Right lobe of liver (tissue), 6 donors: ENCODE data around the gene FOLH1. TPM values are rescaled to one million over a fixed set of nuclear protein-coding genes. Genes with fewer than 3 reads are reported as not detected.
"Not testable (repeated sequence)": the region's sequence is repeated elsewhere in the genome, so short reads cannot be mapped to it uniquely, and the experiment has no call there.

Experiments
- ATAC-seq, 4 donors: fragments of 200-7000 bp; cut with Tn5 transposase; one replicate each; pipeline ENCODE4 v1.9.1; 2020; ENCODE audit warnings: mild to moderate bottlenecking in 4 of 4, moderate library complexity in 4 of 4
- DNase-seq, 3 donors: peaks; one replicate each; pipeline ENCODE4 v3.0.0-alpha.2; 2020
- H3K27ac ChIP-seq, 3 donors: fragments of 200-600 bp; one replicate each; pipeline ENCODE4 v1.8.0; 2022
- H3K27me3 ChIP-seq, 2 donors: fragments of 200-600 bp; one replicate each; pipeline ENCODE4 v1.8.0; 2022
- H3K36me3 ChIP-seq, 4 donors: fragments of 200-600 bp; sonication (generic) in 1 of 4; one replicate each; pipeline versions ENCODE4 v1.5.1 to v1.8.0; 2017 to 2022; ENCODE audit warnings: control low read depth in 1 of 4
- H3K4me1 ChIP-seq, 4 donors: fragments of 200-600 bp; sonication (generic) in 1 of 4; one replicate each; pipeline versions ENCODE4 v1.5.1 to v1.8.0; 2017 to 2022; ENCODE audit warnings: control low read depth in 1 of 4
- H3K4me3 ChIP-seq, 3 donors: fragments of 200-600 bp; one replicate each; pipeline ENCODE4 v1.8.0; 2022
- H3K9me3 ChIP-seq, 4 donors: fragments of 200-600 bp; sonication (generic) in 1 of 4; one replicate each; pipeline versions ENCODE4 v1.5.1 to v1.8.0; 2017 to 2022; ENCODE audit warnings: control low read depth in 1 of 4
- CTCF ChIP-seq, 4 donors: fragments of 200-600 bp in 3 of 4; fragments of 450-650 bp in 1 of 4; IDR thresholded peaks; one replicate each; pipeline versions ENCODE4 v1.5.1 to v1.8.0; 2016 to 2022; ENCODE audit warnings: antibody characterized with exemption in 4 of 4, mild to moderate bottlenecking in 2 of 4
- POLR2A ChIP-seq: fragments of 450-650 bp; IDR thresholded peaks from one replicate; pipeline ENCODE4 v1.6.1; 2017; ENCODE audit warnings: antibody characterized with exemption, mild to moderate bottlenecking
- WGBS: methylation state at CpG from one replicate; pipeline ENCODE4 v1.1.6; 2018; ENCODE audit warnings: low coverage, low lambda C conversion rate; ENCODE audit not compliant: insufficient coverage; ENCODE audit errors: missing lambda C conversion rate; 5-methylcytosine and 5-hydroxymethylcytosine counted together
- intact Hi-C, 2 donors: fragments of 100-400 bp; cut with DNase I; formaldehyde crosslinking; loops; one replicate each; pipeline versions ENCODE4 v1.11.2 to v1.14.1; 2022
- total RNA-seq, 6 experiments: library from RNA; depleted of rRNA in 2 of 6; stranded (reverse); fragments of >200 nt in 2 of 6; fragmentation: NEBNext Ultra II Directional in 3 of 6; extraction: Animal tissue kit (Norgen Biotek cat#: 25700) in 3 of 6; gene quantifications; one replicate each; pipeline versions ENCODE4 v1.1.0 to v1.2.4, GENCODE V29; 2016 to 2023
- donor health status: DM: no; HTN: yes; CAD: no.
- donor health status: DM: no; HTN: no; CAD: no.
- donor health status: DM: no; HTN: no; CAD: no.
- donor health status: DM: no; HTN: yes; CAD: no.
- donor health status: DM: no; HTN: yes; CAD: no.

Gene FOLH1
- total RNA-seq, 6 experiments from 2014 or later: 6.2 to 24.2 (median 17.6) TPM

DNA sequence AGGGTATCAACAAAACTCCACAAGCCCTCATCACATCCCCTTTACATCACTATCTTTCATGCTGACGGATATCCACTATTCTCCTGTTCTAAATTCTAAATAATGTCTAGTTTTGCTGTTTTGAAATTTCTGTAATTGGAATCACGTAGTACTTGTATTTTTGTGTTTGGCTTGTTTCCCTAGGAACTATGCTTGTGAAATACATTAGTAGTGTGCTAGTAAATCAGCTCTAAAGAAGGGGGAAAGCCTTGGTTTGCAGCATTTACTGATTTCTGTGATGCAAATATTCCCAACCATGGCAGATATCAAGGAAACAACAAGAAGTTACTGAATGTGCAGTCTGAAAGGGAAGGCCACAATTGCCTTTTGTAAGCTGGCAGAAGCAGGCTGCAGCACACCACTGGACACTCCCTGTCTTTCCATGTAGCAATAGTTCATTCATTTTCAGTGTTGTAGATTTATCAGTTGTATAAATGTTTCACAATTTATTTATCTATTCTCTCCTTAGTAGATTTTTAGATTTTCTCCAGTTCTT is 4.7 kb upstream of the FOLH1 start:
- Histone ChIP-seq H3K9me3 (no peaks in the 10 kb centered on the region), H3K27me3 (no peaks in the 10 kb centered on the region), H3K27ac (no peak overlapping the region), H3K4me3 (no peak overlapping the region), H3K36me3 (no peaks in the 10 kb centered on the region), H3K4me1 (no peaks in the 10 kb centered on the region)
- ATAC-seq (no peak), DNase-seq (no peak)
- WGBS: 50% methylated on average over 2 of the region's 2 CpGs
- intact Hi-C loops: no loop called here
- no peak for TF ChIP-seq POLR2A

GRCh38 chr11:49206999-49207398 is 1.4 kb downstream of the FOLH1 start:
- ATAC-seq, H3K27me3 ChIP-seq, H3K4me1 ChIP-seq, intact Hi-C loops, H3K36me3 ChIP-seq, H3K9me3 ChIP-seq, DNase-seq: not testable (repeated sequence)
- 50% methylated on average over 6 of the region's 6 CpGs for WGBS
- Histone ChIP-seq H3K4me3 (peak overlapping the region in 1 of 3 donors; percentile 72), H3K27ac (peak overlapping the region in 1 of 3 donors; percentile 93)

DNA sequence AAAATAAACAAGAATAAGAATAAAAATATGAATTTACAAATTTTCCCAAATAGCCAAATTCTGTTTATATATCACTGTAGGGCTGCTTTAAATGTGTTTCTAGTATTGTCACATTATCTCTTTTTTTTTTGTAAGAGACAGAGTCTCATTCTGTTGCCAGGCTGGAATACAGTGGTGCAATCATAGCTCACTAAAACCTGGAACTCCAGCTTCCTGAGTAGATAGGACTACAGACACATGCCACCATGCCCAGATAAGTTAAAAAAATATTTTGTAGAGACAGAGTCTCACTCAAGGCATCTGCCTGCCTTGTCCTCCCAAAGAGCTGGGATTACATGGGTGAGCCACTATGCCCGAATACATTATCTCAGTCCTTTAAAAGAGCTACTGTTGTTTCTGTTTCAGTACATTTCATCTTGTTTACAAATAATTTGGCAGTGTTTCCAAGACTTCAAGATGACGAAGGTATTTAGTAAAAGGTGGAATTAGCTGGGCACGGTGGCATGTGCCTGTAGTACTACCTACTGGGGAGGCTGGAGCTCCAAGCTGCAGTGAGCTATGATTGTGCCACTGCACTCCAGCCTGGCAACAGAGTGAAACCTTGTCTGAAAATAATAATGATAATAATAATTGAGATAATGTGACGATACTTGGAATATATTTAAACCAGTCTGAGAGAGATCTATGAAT is 6.0 kb downstream of the FOLH1 start:
- WGBS: 32% methylated on average over 4 of the region's 4 CpGs
- H3K27me3 ChIP-seq: no peaks in the 10 kb centered on the region
- H3K36me3 ChIP-seq: no peaks in the 10 kb centered on the region
- peaks cover 0 to 12% (median 5%) of the 10 kb centered on the region in 4 donors for H3K4me1 ChIP-seq
- peak overlapping the region in 2 of 3 donors; percentile 1 to 41 for H3K27ac ChIP-seq
- intact Hi-C loops: no loop called here
- H3K9me3 ChIP-seq: no peaks in the 10 kb centered on the region
- DNase-seq (no peak), ATAC-seq (peak; percentile 76 to 85 (median 81))
- TF ChIP-seq CTCF (IDR thresholded peaks at IDR 0.05) (no peak), POLR2A (no peak)
- H3K4me3 ChIP-seq: no peak overlapping the region

DNA sequence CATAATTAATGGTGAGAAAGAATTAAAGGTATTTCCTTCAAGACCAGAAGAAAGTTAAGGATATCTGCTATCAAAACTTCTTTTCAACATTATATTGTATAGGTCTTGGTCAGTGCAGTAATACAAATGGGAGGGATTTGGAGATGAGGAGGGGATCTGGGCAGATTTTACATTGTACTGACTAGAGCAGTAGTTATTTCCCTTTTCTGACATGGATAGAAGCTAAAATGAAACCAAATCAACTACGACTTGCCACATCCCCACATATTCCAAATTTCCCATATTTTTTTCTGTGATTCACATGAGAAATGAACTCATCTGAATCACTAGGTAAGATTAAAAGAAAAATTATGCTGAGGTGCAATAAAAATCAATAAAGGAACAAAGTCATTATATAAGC is 11.6 kb downstream of the FOLH1 start:
- DNase-seq, H3K27me3 ChIP-seq, H3K36me3 ChIP-seq, H3K9me3 ChIP-seq, intact Hi-C loops, H3K4me1 ChIP-seq, H3K27ac ChIP-seq: not testable (repeated sequence)
- peak; percentile 45 to 79 (median 64) for ATAC-seq
- 11% methylated on average over 1 of the region's 1 CpG for WGBS
- peak overlapping the region in 2 of 3 donors; percentile 5 to 21 for H3K4me3 ChIP-seq

DNA sequence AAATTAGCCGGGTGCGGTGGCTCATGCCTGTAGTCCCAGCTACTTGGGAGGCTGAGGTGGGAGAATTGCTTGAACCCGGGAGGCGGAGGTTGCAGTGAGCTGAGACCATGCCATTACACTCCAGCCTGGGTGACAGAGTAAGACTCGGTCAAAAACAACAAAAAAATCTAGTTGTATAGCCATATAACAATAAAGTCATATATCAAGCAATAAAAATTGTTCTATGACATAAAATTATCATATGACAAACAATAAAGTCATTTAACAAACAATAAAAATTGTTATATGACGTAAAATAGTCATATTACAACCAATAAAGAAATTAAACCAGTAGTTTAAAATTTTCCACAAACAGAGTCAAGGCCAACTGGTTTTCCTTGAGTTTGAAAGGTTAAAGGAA is 12.4 kb downstream of the FOLH1 start:
- H3K4me3 ChIP-seq, ATAC-seq, H3K9me3 ChIP-seq, H3K27ac ChIP-seq, DNase-seq, H3K36me3 ChIP-seq, H3K27me3 ChIP-seq, H3K4me1 ChIP-seq, intact Hi-C loops: not testable (repeated sequence)
- 100% methylated on average over 1 of the region's 6 CpGs for WGBS

DNA sequence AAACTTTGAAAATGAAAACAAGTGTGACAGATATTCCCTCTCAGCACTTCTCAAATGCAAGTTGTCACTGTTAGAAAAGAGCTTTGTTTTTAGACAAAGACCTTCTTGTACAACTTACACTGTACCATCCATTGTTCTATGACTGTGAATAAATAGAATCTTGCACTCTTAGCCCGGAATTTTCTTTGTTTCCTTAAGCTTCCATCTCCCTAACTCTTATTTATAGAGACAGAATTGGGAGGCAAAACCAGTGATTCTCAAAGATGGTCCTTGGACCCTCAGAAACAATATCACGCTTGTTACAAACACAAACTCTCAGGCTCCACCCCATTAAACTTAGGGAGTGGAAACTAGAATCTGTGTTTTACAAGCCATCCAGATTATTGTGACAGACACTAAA is 18.1 kb downstream of the FOLH1 start:
- 74% methylated on average over 2 of the region's 2 CpGs for WGBS
- DNase-seq, intact Hi-C loops, H3K27ac ChIP-seq, H3K36me3 ChIP-seq, H3K4me3 ChIP-seq, ATAC-seq, H3K27me3 ChIP-seq, H3K9me3 ChIP-seq: not testable (repeated sequence)
- H3K4me1 ChIP-seq: peaks cover 0 to 16% (median 2%) of the 10 kb centered on the region in 4 donors

GRCh38 chr11:49186225-49186624 is 22.2 kb downstream of the FOLH1 start:
- Histone ChIP-seq H3K27ac (peak overlapping the region; percentile 26 to 83 (median 66)), H3K4me1 (peaks cover 0 to 24% (median 2%) of the 10 kb centered on the region in 4 donors)
- WGBS: 31% methylated on average over 2 of the region's 2 CpGs
- H3K9me3 ChIP-seq, DNase-seq, H3K4me3 ChIP-seq, H3K27me3 ChIP-seq, intact Hi-C loops, H3K36me3 ChIP-seq: not testable (repeated sequence)
- ATAC-seq: peak; percentile 73 to 87 (median 82)

- intact Hi-C loops, H3K4me3 ChIP-seq, H3K27me3 ChIP-seq, H3K9me3 ChIP-seq, DNase-seq, H3K36me3 ChIP-seq: not testable (repeated sequence)
- peak; percentile 58 to 65 (median 61) for ATAC-seq
- peaks cover 0 to 30% (median 3%) of the 10 kb centered on the region in 4 donors for H3K4me1 ChIP-seq
- 35% methylated on average over 3 of the region's 3 CpGs for WGBS
- H3K27ac ChIP-seq: peak overlapping the region; percentile 26 to 83 (median 66)
These were observed 22.8 kb downstream of the FOLH1 start for GRCh38 chr11:49185597-49185996.
